22Rv1 (cell line): Measurements from ENCODE around the gene AGBL1.

Experiments used
- H3K27ac ChIP-seq: fragments of 450-650 bp; 2 replicates; pipeline ENCODE4 v1.5.1; 2017
- CTCF ChIP-seq: fragments of 450-650 bp; IDR thresholded peaks from 2 replicates; pipeline ENCODE4 v1.5.1; 2017; ENCODE audit warnings: mild to moderate bottlenecking
- ZFX ChIP-seq: fragments of 450-650 bp; IDR thresholded peaks from 2 replicates; pipeline ENCODE4 v1.6.1; 2017; ENCODE audit warnings: antibody characterized with exemption, borderline replicate concordance

AGBL1 gene

GRCh38 chr15:86284635-86285034, 205.0 kb downstream of the AGBL1 start:
- TF ChIP-seq ZFX, result no peak
- TF ChIP-seq CTCF, result no peak
- H3K27ac ChIP-seq, result no peak overlapping the region

- no peak for TF ChIP-seq CTCF
- TF ChIP-seq ZFX, result no peak
- no peak overlapping the region for H3K27ac ChIP-seq
These were observed 215.8 kb downstream of the AGBL1 start for GRCh38 chr15:86295511-86295910.

GRCh38 chr15:86296769-86297168, 217.1 kb downstream of the AGBL1 start:
- no peak overlapping the region for H3K27ac ChIP-seq
- no peak for TF ChIP-seq ZFX
- no peak for TF ChIP-seq CTCF

DNA sequence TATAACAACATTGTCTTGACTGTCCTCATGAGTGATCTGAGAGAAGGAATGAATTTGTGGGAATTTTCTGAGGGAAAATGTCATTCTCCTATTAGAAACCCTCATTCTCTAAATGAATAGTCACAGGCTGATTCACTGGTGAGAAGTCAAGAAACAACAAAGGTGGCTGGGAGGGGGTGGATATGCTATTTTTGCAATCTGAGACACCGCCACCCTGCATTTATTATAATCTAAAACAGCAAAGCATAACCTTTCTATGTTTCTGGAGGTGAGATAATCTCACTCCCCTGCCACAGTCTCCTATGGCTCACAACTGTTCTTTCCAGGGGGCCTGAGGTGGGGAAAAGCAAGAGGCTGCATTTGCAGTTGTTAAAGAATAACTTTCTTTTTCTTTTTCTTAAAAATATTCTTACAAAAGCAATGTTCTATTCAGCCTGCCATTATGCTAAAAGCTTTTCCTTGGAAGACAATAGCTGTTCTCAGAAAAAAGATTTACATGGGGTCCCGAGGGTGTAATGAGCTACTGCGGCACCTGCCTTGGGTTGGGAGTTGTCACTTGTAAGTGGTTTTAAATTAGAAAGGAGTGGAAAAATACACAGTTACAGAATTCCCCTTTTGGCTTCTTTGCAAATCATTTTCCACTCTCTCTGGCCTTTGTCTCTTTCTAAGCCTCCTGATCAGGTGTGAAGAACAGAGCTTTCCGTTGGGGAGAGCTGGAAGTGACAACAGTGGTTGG, 220.9 kb downstream of the AGBL1 start:
- TF ChIP-seq ZFX (no peak), CTCF (no peak)
- H3K27ac ChIP-seq, result no peak overlapping the region

GRCh38 chr15:86311568-86312280, 232.1 kb downstream of the AGBL1 start:
- TF ChIP-seq ZFX, result no peak
- no peak for TF ChIP-seq CTCF

GRCh38 chr15:86312486-86312885, 232.8 kb downstream of the AGBL1 start:
- TF ChIP-seq CTCF (no peak), ZFX (no peak)
- no peak overlapping the region for H3K27ac ChIP-seq

More at GRCh38 chr15:86311568-86312280, 232.1 kb downstream of the AGBL1 start:
- H3K27ac ChIP-seq, result no peak overlapping the region

- TF ChIP-seq CTCF, result no peak
- no peak for TF ChIP-seq ZFX
- no peak overlapping the region for H3K27ac ChIP-seq
These were observed 236.5 kb downstream of the AGBL1 start for GRCh38 chr15:86316216-86316615.
